CD4-positive, alpha-beta T cell treated with Interleukin-1 beta for 1 hour (primary cell): Measurements from ENCODE around the gene LFNG.

Source experiments
- DNase-seq, 2 donors: peaks; one replicate each; pipeline ENCODE4 v3.0.0-alpha.2; 2020 to 2022

The LFNG gene, protein sequence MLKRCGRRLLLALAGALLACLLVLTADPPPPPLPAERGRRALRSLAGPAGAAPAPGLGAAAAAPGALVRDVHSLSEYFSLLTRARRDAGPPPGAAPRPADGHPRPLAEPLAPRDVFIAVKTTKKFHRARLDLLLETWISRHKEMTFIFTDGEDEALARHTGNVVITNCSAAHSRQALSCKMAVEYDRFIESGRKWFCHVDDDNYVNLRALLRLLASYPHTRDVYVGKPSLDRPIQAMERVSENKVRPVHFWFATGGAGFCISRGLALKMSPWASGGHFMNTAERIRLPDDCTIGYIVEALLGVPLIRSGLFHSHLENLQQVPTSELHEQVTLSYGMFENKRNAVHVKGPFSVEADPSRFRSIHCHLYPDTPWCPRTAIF

DNA sequence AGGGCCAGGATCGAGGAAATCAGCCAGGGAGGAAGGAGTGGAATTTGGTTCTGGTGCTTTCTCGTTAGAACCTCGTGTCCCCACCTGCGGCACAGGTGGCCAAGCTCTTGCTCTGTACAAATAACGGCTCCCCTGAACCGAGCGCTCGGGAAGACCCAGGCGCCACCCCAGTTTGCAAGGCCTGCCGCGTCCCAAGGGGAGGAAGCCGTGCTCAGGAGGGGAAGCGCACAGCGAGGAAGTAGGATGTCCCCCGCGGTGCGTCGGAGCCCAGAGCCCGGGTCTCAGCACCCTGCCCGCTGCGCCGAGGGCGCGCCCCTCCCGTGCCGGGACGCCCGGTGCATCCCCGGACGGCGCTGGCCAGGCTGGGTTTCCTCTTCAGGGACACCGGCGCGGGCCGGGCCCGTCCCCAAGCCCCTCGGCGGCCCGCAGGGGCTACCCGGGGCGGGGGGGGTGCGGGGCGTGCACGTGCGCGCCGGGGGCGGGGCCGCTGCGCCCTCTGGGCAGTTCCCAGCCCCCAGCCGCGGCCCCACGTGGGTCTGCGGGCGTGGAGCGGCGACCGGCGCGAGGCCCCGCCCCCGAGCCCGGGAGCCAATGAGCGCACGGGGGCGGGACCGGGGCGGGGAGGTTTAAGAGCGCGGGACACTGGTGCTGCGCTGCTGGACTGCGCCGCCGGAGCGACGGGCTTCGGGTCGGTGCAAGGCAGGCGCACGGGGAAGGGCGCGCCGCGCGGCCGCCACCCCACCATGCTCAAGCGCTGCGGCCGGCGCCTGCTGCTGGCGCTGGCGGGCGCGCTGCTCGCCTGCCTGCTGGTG, at the start of gene LFNG:
Gene LFNG (plus strand): TSS at position 656 of the 812 bp plus-strand sequence. CDS start 88 bp downstream, at position 744.
- peak; percentile 88 to 91 for DNase-seq

DNA sequence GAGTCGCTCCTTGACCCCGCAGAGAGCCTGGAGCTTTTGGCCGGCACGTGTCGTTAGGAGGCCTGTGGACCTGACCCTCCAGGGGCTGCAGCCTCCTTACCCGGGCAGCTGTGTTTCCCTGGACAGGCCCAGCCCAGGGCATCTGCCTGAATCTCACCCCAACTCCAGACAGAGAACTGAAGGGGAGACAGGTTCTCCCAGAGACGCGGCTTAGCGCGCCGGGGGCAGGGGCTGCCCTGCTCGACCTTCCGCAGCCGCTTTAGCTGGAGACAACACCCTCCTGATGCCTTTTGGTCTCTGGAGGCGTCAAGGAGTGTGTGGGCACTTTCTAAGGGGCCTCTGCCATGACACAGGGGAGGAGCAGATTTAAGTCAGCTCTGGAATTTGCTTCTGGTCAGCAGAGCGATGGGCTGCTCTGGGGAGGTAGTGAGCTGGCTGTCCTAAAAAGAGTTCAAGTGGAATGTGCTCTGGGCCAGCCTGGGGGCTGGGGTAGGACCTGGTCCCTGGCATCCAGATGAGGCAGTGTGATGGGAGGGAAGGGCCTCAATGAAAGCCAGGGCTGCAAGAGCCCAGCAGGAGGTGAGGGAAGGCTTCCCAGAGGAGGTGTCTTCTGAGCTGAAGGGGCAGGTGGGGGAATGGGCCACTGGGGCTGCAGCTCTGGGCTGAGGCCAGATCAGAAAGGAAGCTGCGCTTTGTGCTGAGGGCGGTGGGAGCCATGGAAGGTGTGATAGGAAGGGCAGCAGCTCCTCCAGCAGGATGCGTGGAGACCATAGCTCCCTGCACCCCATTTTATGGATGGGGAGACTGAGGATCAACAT, 49.2 kb upstream of the LFNG start:
- DNase-seq = no peak

DNA sequence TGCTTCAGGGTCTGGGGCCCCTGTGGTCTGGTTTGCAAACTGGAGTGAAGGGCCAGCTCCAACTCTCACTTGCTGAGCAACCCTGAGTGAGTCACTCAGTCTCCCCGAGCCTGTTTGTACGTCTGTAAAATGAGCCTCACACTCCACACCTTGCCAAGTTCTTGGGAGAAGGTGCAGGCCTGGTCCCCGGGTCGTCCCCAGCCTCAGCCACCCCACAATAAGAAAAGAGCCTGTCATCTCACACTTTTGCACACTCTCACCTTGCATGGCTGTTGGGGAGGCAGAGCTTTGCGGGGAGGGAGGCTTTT, 48.6 kb upstream of the LFNG start:
- no peak for DNase-seq

DNA sequence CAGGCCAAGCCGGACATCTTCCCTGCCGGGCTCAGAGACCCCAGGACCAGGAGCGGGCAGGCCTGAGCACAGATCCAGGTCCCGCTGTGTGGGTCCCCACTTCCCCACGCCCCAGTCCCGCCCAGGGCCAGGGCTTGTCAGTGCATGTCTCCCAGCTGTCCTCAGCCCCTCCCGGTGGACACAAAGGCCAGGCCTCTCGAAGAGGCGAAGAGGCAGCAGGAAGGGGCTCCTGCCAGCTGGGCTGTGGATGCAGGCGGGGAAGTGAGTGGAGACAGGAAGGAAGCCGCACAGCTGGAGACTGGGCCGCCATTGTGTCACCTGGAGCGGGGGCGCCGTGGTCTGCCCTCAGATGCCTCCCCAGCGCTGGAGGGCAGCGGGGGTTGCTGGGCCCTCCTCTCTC, 48.2 kb upstream of the LFNG start:
- no peak for DNase-seq

DNA sequence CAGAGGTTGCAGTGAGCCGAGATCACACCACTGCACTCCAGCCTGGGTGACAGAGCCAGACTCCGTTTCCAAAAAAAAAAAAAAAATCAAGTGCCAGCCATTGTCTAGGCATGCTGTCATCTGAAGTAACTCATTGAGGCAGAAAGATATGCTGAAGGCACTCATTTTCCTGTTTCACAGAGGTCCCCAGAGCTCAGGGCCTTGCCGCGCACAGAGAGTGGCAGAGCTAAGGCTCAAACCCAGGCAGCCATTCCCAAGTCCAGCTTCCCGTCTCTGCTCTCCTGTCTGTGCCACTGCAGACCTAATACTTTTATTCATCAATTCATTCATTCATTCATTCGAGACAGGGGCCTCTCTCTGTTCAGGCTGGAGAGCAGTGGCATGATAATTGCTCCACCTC, 46.8 kb upstream of the LFNG start:
- no peak for DNase-seq

DNA sequence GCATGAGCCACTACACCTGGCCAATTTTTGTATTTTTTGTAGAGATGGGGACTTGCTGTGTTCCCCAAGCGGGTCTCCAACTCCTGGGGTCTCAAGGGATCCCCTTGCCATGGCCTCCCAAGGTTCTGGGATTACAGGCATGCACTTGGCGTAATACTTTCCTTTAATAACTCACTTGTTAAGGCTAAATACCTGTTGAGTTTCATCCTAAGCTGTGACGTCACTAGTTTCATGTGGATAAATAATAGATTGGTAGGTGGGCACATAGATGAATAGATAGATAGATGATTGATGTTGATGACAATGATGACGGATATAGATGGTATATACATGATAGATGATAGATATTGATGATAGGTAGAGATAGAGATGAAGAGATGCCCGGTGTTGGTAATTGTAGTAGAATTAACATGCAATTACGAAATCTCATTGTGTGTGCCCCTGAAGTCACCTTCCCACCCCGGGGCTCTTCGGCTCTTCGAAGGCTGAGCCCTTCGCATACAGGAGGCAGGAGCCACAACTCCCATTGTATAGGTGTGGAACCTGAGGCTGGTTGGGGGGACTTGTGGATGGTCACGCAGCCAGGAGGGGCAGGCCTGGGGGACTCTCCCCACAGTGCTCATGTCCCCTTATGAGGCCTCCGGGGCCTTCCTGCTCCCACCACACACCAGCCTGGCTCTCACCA, 45.9 kb upstream of the LFNG start:
- no peak for DNase-seq

DNA sequence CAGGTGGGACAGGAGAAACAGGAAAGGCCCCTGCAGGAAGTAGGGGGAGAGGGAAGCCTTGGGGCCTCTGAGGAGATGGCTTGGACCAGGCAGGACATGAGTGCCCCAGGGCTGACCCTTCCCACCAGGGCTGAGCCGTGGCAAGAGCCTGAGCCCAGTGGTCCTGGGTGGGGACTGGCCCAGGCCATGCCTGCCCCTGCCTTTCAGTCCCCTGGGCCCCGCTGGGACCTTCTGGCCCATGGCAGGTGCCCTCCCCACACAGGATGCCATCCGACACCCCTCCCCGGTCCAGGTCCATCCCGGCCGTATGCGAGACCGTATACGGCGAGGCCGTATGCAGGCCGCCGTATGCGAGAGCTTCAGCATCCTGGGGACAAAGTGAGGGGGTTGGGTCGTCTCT, 45.4 kb upstream of the LFNG start:
- DNase-seq = no peak

DNA sequence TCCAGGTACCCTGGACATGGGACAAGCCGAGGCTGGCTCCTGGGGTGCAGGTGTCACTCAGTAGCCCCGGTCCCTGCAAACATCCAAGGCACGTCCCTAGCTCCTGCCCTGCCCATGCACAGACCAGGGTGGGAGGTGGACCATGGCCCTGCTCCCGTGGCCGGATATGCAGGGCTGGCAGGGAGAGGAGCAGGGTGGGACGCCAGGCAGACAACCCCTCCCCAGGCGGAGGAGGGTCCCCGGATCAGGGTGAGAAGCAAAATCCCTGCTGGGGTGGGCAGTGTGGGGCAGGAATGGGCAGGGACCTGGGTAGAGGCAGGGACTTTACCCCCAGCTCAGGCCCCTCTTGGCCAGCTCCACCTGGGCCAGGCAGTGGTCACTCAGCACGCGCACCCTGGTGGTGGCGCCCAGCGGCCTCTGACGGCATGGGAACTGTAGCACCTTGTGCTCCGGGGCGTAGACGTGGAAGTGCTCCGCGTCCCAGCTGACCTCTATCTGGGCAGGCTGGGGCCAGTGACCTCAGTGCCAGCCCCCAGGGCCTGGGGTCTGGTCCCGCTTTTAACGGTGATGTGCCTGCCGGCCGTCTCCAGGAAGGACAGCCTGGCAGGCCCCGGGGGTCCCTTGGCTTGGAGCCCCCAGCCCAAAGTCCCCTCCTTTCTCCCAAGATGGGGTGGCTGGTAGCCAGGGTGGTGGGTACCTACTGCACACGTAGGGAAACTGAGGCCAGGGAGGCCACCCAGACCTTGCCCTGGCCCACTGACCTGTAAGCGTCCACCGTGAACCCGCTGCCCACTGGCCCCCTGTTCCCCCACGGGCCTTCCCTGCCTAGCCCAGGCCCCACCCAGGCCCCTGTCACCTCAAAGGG, 44.5 kb upstream of the LFNG start:
- no peak for DNase-seq

DNA sequence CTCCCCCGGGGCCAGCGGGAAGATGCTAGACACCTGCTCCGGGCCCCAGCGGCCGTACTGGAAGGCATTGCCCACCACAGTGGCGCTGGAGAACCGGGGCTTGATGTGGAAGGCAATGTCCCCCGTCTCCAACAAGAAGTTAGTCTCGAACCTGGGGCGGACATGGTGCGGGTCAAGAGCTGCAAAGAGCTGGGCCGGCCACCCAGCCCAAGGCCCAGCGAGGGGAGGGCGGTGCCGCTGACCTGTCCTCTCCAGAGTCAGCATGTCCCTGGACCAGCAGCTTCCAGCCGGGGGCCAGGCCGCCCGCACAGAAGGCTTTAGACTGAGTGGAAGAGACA, 43.9 kb upstream of the LFNG start:
- DNase-seq = no peak

DNA sequence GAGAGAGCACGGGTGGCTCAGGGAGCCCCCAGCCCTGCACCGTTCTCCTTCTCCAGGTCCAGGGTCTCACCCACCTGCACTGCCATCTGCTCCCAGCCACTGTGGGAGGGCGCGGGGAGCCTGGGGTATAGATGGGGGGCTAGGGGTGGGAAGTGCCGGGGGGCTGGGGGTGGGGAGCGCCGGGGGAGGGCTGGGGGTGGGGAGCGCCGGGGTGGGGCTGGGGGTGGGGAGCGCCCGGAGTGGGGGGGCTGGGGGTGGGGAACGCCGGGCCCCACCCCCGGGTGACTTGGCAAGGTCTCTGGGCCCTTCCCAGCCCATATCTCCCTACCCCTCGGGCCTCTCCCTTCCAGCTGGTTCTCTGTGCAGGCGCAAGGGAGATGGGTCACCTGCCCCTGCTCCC, 43.3 kb upstream of the LFNG start, which contains the start of gene GRIFIN:
Gene GRIFIN (minus strand): TSS at position 101 of the 400 bp plus-strand sequence. CDS start 15 bp downstream, at position 86.
- no peak for DNase-seq

DNA sequence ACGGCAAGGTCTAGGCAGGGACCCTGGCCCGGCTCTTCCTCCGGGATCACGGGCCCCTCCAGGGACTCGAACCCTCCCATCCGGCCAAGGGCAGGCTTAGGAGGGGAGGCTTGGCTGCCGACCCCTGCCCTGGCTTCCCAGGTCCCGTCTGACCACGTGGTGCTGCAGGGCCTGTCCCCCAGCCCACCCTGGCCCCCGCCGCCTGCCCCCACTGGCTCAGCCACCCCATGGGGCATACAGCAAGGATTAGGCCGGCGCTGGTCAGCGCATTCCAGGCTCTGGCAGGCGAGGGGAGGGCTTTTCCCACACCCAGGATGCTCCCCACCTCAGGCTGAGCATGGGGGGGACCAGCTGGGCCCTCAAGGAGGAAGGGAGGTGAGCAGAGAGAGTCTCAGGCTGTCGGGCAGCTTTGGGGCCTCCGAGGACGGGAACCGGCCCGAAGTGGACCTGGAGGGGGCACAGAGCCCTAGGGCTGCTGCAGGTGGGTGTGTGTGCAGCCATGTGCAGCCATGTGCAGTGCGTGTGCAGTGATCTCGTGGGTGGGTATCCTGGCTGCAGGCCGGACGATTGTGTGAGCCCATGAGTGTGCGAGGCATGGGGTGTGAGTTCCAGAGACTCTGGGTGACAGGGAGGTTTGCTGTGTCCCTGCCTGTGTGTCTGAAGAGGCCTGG, 42.7 kb upstream of the LFNG start:
- DNase-seq = no peak

DNA sequence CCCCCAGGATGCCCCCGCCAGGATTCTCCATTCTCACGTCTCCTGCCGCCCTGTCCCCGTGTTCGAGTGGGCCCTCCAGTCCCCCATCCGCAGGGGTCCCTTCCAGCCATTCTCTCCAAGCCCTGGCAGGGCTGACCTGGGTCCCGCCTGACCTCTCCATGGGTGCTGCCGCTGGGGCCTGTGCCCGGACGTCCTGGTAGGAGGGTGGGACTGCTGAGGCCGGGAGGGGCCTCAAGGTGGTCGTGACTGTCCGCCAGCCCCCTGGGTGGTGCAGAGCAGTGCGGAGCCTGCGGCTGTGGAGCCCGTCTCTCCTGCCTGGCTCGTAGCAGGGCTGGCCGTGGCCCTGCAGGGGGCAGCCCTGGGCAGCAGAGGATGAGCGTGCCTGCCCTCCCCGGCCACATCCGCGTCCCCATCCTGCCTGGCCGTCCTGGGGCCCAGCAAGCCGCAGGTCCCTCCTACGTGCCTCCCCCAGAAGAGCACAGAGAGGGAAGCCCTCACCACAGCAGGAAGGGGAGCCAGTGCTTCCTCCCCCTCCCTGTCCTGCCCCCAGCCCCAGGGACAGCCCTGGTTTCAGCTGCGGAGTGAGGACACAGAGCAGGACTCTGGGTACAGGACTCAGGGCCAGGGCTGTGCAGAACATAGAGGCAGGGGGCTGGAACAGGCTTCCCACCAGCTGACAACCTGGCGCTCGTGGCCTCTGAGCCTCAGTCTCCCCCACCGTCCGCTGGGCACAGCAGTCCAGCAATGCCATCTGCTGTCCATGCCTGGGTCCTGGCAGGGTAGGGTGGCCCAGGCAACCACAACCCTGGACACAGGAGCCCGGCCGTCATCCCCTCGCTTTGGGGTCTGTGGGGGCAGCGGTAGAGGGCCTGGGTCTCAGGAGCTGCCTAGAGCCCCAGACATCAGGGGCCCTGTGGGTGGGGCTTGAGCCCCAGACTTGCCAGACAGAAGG, 41.9 kb upstream of the LFNG start:
- DNase-seq = peak; percentile 68 to 77

DNA sequence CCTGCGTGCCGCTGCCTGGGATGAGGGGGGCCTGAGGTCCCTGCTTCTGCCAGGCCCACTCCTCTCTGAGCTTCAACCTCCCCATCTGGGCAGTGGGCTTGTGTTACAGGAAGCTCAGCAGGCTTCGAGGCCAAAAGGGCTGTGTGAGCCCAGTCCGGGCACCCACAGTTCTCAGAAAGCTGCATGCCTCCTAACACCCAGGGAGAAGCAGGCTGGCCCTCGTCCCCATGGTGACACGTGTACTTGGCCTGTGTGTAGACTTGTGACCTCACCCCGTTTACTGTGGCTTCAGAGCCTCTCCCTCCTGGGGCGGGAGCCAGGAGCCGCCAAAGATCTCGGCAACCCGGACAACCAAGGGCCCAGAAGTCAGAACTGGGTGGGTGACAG, 41.2 kb upstream of the LFNG start:
- peak in 1 of 2 donors; percentile 26 for DNase-seq

DNA sequence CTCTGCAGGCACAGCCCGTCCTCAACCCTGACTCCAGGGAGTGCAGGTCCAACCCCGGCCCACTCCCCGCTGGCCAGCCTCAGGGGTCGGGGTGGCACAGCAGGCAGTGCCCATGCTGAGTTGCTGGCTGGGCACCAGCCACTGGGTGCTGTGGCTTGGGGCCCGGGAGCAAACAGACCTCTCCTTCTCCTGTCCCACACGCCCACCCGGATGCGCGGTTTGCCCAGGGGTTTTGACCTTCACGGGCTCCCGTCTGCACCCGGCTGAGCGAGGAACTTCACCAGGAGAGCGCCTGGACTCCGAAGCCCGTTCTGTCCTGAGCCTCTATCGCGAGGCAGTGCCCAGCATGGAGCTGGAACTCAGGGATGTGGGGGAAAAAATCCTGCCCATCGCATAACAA, 40.8 kb upstream of the LFNG start:
- no peak for DNase-seq

DNA sequence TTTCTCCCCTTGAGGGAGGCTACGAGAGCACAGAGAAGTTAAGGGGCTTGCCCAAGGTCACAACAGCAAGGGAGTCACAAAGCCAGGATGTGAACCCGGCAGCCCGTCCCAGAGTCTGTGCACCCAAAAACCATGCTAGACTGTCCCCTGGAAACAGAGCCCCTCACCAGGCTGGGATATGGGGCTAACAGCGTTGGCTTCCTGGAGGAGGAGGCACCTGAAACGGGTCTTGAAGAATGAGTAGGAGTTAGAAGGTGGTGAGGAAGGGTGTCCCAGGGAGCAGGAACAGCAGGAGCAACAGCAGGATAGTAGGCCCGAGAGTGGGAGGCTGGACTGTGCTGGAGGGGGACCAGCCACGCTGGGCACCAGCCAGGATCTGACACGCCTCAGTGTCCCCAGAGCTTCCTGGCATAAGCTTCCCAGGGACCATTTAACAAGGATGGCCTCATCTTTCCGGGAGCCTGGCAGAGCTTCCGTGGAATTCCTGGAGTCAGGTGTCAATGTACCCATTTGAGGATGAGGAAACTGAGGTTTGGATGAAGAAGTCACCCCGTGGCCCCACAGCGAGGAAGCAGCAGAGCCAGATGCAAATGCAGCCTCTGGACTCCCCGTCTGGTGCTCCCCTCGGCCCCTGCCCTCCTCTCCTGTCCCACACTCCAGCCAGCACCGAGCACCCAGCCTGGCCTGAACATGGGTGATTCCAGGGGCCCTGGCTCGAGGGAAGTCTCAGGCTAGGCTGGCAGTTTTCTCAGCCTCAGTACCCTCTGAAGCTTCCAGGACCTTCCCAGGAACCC, 40.1 kb upstream of the LFNG start:
- DNase-seq = no peak

DNA sequence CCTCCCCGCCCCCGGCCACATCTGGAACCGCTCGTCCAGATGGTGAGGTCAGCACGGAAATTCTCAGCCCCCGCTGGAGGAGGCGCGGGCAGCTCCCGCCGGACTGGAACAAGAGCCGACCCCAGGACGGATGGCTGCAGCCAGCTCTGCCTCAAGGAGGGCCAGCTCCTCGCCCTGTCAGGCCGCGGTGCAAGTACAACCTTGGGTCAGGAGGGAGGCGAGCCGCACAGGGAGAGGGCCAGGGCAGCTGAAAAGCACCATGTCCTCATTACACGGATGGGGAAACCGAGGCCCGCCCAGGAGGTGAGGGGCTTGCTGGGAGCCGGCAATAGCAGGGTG, 39.5 kb upstream of the LFNG start:
- DNase-seq = no peak

DNA sequence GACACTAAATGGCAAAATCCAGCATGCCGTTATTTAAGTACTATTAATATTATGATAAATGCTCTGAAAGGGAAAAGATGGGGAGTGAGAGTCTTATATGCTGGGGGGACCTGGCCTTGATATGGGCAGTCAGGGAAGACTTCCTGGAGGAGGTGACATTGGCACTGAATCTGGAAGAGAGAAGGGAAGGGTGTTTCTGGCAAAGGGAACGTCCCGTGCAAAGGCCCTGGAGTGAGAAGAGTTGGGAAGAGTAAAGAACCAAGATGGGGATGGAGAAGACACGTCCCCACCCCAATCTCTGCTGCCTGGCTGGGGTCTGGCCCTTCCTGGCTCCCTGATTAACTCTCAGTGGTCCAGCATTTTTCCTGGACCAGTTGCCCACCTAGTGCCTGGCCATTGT, 38.4 kb upstream of the LFNG start:
- DNase-seq = no peak

DNA sequence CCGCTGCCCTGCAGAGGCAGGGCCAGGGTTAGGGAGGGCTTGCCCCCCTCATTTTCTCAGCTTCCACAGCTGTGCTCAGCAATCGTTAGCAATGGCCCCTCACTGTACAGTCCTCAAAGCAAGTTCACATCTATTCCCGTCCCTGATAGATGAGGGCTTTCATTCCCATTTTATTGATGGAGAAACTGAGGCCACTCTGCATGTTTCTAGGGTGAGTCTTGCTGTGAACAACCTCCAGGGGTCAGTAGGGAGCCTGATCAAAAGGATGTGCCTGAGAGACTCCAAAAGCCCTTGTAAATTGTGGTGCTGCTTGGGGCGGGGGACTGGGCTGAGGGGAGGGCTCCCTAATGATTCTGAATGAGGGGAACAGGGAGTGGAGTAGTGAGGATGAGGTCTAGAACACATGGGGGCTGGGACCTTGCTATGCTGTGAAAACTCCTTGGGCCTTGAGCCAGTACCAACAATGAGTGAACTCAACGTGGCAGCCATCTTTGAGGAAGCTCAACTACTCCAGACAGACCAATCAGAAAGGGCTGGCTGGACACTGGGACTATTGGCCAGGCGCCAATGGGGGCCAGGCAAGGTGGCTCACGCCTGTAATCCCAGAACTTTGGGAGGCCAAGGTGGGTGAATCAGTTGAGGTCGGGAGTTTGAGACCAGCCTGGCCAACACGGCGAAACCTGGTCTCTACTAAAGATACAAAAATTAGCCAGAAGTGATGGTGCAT, 36.7 kb upstream of the LFNG start:
- DNase-seq = no peak

DNA sequence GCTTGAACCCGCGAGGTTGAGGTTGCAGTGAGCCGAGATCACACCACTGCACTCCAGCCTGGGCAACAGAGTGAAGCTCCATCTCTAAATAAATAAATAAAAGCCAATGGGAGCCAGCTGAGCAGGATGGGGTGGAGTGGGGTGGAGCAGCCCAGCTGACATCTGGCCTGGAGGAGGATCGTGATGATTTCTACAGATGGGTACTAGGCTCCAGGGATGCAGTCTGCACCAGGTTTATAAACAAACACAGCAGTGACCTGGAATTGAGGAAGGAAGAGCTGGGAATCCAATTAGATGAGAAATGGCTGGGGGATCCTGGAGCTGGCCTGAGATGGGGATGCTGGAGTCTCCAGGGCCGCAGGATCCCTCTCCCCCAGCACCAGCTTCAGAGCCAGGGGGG, 36.1 kb upstream of the LFNG start:
- no peak for DNase-seq
